Caco-2 (cell line): ENCODE results near the gene ANTKMT. TPM values are rescaled to one million over a fixed set of nuclear protein-coding genes. Genes with fewer than 3 reads are reported as not detected.

ENCODE experiments used
- BruUV-seq: library from RNA; stranded (reverse); fragments of 400-500 nt; replicated peaks from 2 replicates; lab custom pipeline; 2021; lab: Mats Ljungman, UMichigan
- CTCF ChIA-PET: fragments of 300-600 bp; sonication (Branson Sonifier 250); formaldehyde crosslinking; loops from one replicate; lab custom pipeline; 2022; ENCODE audit warnings: antibody characterized with exemption; lab: Charles Lee
- POLR2A ChIA-PET: fragments of 300-600 bp; sonication (Branson Sonifier 250); formaldehyde crosslinking; loops from one replicate; lab custom pipeline; 2022; ENCODE audit warnings: antibody characterized with exemption; lab: Charles Lee
- DNase-seq, 2 experiments: peaks; one replicate each; pipeline versions ENCODE4 v3.0.0 to v3.0.0-alpha.2; 2020 to 2022
- H3K27me3 ChIP-seq: replicated peaks from 2 replicates; pipeline ENCODE4 v1.6.0; 2011; ENCODE audit warnings: low read length; ENCODE audit not compliant: control insufficient read depth, insufficient read depth
- H3K36me3 ChIP-seq: 2 replicates; pipeline ENCODE4 v1.5.1; 2011; ENCODE audit warnings: low read length; ENCODE audit not compliant: control insufficient read depth, insufficient read depth
- H3K4me1 ChIP-seq: fragments of 250-450 bp; sonication (Bioruptor Pico); 2 replicates; pipeline ENCODE4 v1.5.1; 2020; ENCODE audit warnings: mild to moderate bottlenecking
- H3K4me3 ChIP-seq: 2 replicates; pipeline ENCODE4 v1.5.1; 2011; ENCODE audit warnings: low read depth, mild to moderate bottlenecking, control low read depth, low read length
- H3K9me3 ChIP-seq: fragments of 250-450 bp; sonication (Bioruptor Pico); 2 replicates; pipeline ENCODE4 v1.5.1; 2020; ENCODE audit warnings: mild to moderate bottlenecking, moderate library complexity
- H3K27ac Mint-ChIP-seq: one replicate; pipeline ENCODE4 v1.8.0; 2022; ENCODE audit warnings: mixed read lengths; ENCODE audit not compliant: unreplicated experiment
- H3K27me3 Mint-ChIP-seq: one replicate; pipeline ENCODE4 v1.8.0; 2022; ENCODE audit warnings: mixed read lengths; ENCODE audit not compliant: insufficient read depth, unreplicated experiment
- H3K36me3 Mint-ChIP-seq: one replicate; pipeline ENCODE4 v1.8.0; 2022; ENCODE audit warnings: mild to moderate bottlenecking, mixed read lengths; ENCODE audit not compliant: insufficient read depth, unreplicated experiment
- H3K4me1 Mint-ChIP-seq: one replicate; pipeline ENCODE4 v1.8.0; 2022; ENCODE audit warnings: low read depth, mixed read lengths; ENCODE audit not compliant: unreplicated experiment
- H3K4me3 Mint-ChIP-seq: one replicate; pipeline ENCODE4 v1.8.0; 2022; ENCODE audit warnings: mild to moderate bottlenecking, moderate library complexity, mixed read lengths; ENCODE audit not compliant: unreplicated experiment
- H3K9me3 Mint-ChIP-seq: one replicate; pipeline ENCODE4 v1.8.0; 2022; ENCODE audit warnings: mixed read lengths; ENCODE audit not compliant: unreplicated experiment
- CTCF ChIP-seq, 2 experiments: fragments of 200-600 bp in 1 of 2; IDR thresholded peaks; 1 replicate in 1 of 2; 2 replicates in 1 of 2; pipeline versions ENCODE4 v1.5.1 to v1.8.0; 2011 to 2022; ENCODE audit warnings: antibody characterized with exemption in 1 of 2, control low read depth in 1 of 2, inconsistent platforms in 1 of 2, low read depth in 1 of 2, low read length in 1 of 2, mild to moderate bottlenecking in 1 of 2, moderate library complexity in 1 of 2; ENCODE audit not compliant: insufficient read depth in 1 of 2, severe bottlenecking in 1 of 2, unreplicated experiment in 1 of 2
- intact Hi-C: fragments of 100-400 bp; cut with micrococcal nuclease; formaldehyde crosslinking; loops from one replicate; pipeline ENCODE4 v1.10.0; 2022; ENCODE audit not compliant: unreplicated experiment
- microRNA-seq: library from miRNA; unstranded; fragments of <30 nt; microRNA quantifications from one replicate; pipeline ENCODE4 v1.2.0, GENCODE V29; 2022
- total RNA-seq: library from RNA; stranded (reverse); gene quantifications from 2 replicates; pipeline ENCODE4 v1.2.3, GENCODE V29; 2022

The ANTKMT gene
- total RNA-seq, 1 experiment from 2014 or later: 42.6 TPM

- DNase-seq: no peak
- Mint-ChIP-seq H3K36me3 (no peaks in the 10 kb centered on the region), H3K27me3 (no peaks in the 10 kb centered on the region), H3K4me3 (no peak overlapping the region), H3K27ac (no peak overlapping the region), H3K9me3 (no peaks in the 10 kb centered on the region), H3K4me1 (no peaks in the 10 kb centered on the region)
- TF ChIP-seq CTCF (IDR thresholded peaks at IDR 0.05; ENCODE audit: insufficient read depth in 1 of 2, low read depth in 1 of 2, low read length in 1 of 2, severe bottlenecking in 1 of 2, unreplicated experiment in 1 of 2): no peak
- intact Hi-C loops: no loop called here
- Histone ChIP-seq H3K4me1 (0 out of 2 replicates have a peak, but pooled peaks cover 2% of the 10 kb centered on the region), H3K27me3 (no peaks in the 10 kb centered on the region), H3K36me3 (no peaks in the 10 kb centered on the region), H3K4me3 (no peak overlapping the region), H3K9me3 (no peaks in the 10 kb centered on the region)
- CTCF ChIA-PET: interaction anchor here (0.7 kb wide), 1 partner anchor 8 kb away, joined by 6 read pairs; no protein-coding TSS in a partner anchor
- POLR2A ChIA-PET: no interaction called here
- BruUV-seq: no TSS peak
These were observed 49.5 kb downstream of the ANTKMT start for GRCh38 chr16:770411-770810.

Small RNA genes within 50 kb of the gene (microRNA-seq; reads per million reads assigned to microRNA genes)
- gene MIR662: not detected

Other genes with a start within 250 kb of the ANTKMT start
- 85.3 and 87.9 TPM in 2 replicates for gene CAPN15, start 193.4 kb upstream of the ANTKMT start, total RNA-seq
- 0.14 TPM in 1 of 2 replicates, not detected in the other for gene PRR35, start 160.8 kb upstream of the ANTKMT start, total RNA-seq
- not detected in 2 replicates for gene NHLRC4, start 154.1 kb upstream of the ANTKMT start, total RNA-seq
- gene PIGQ, start 151.2 kb upstream of the ANTKMT start, total RNA-seq: 45.3 and 45.8 TPM in 2 replicates
- gene RAB40C, start 131.1 kb upstream of the ANTKMT start, total RNA-seq: 18.7 and 19.1 TPM in 2 replicates
- 0.39 and 0.54 TPM in 2 replicates for gene WFIKKN1, start 90.2 kb upstream of the ANTKMT start, total RNA-seq
- gene METTL26, start 84.8 kb upstream of the ANTKMT start, total RNA-seq: 67.1 and 67.4 TPM in 2 replicates
- 33.0 and 40.7 TPM in 2 replicates for gene MCRIP2, start 79.3 kb upstream of the ANTKMT start, total RNA-seq
- 57.8 and 60.9 TPM in 2 replicates for gene WDR90, start 71.8 kb upstream of the ANTKMT start, total RNA-seq
- 96.7 and 106 TPM in 2 replicates for gene RHOT2, start 53.0 kb upstream of the ANTKMT start, total RNA-seq
- gene RHBDL1, start 45.5 kb upstream of the ANTKMT start, total RNA-seq: 2.9 and 3.2 TPM in 2 replicates
- gene STUB1, start 40.7 kb upstream of the ANTKMT start, total RNA-seq: 77.8 and 86.6 TPM in 2 replicates
- 46.7 and 52.4 TPM in 2 replicates for gene JMJD8, start 36.8 kb upstream of the ANTKMT start, total RNA-seq
- gene WDR24, start 30.7 kb upstream of the ANTKMT start, total RNA-seq: 10.8 and 11.7 TPM in 2 replicates
- 5.9 and 10.5 TPM in 2 replicates for gene FBXL16, start 15.3 kb upstream of the ANTKMT start, total RNA-seq
- 20.0 and 23.4 TPM in 2 replicates for gene METRN, start 6.0 kb upstream of the ANTKMT start, total RNA-seq
- gene CCDC78, start 5.3 kb downstream of the ANTKMT start, total RNA-seq: 3.5 and 4.6 TPM in 2 replicates
- 6.8 and 9.7 TPM in 2 replicates for gene HAGHL, start 6.0 kb downstream of the ANTKMT start, total RNA-seq
- gene CIAO3, start 19.9 kb downstream of the ANTKMT start, total RNA-seq: 42.9 and 44.5 TPM in 2 replicates
- 0.36 and 0.39 TPM in 2 replicates for gene MSLN, start 39.6 kb downstream of the ANTKMT start, total RNA-seq
- gene RPUSD1, start 67.2 kb downstream of the ANTKMT start, total RNA-seq: 42.2 and 44.0 TPM in 2 replicates
- 97.6 and 102 TPM in 2 replicates for gene CHTF18, start 67.5 kb downstream of the ANTKMT start, total RNA-seq
- not detected in 2 replicates for gene GNG13, start 79.6 kb downstream of the ANTKMT start, total RNA-seq
- 8.8 and 12.3 TPM in 2 replicates for gene LMF1, start 249.8 kb downstream of the ANTKMT start, total RNA-seq